Measurements from ENCODE around the gene GSTM3.

Gene GSTM3

GRCh38 chr1:109740615-109741373 is at the start of gene GSTM3:
Gene GSTM3, minus strand, starts transcription at chr1:109741038. Its CDS starts 751 bp downstream, at chr1:109740287.
- no peak for DNase-seq

- DNase-seq, result no peak
Observed at GRCh38 chr1:109790329-109790728, 49.5 kb upstream of the GSTM3 start.

- no peak for DNase-seq
Observed at GRCh38 chr1:109789551-109790180, 48.8 kb upstream of the GSTM3 start.

GRCh38 chr1:109788695-109789521 is 48.1 kb upstream of the GSTM3 start:
- no peak for DNase-seq

GRCh38 chr1:109787845-109788601 is 47.2 kb upstream of the GSTM3 start:
- no peak for DNase-seq

GRCh38 chr1:109787211-109787844 is 46.5 kb upstream of the GSTM3 start:
- no peak for DNase-seq

- no peak for DNase-seq
Observed at GRCh38 chr1:109786531-109787021, 45.7 kb upstream of the GSTM3 start.

- DNase-seq, result no peak
Observed at GRCh38 chr1:109786112-109786480, 45.3 kb upstream of the GSTM3 start.

- DNase-seq, result no peak
Observed at GRCh38 chr1:109785446-109786111, 44.7 kb upstream of the GSTM3 start.

- DNase-seq, result no peak
Observed at GRCh38 chr1:109784551-109785252, 43.9 kb upstream of the GSTM3 start.

GRCh38 chr1:109783436-109783835 is 42.6 kb upstream of the GSTM3 start:
- DNase-seq, result peak; percentile 87

GRCh38 chr1:109782927-109783326 is 42.1 kb upstream of the GSTM3 start:
- no peak for DNase-seq

GRCh38 chr1:109782514-109782913 is 41.7 kb upstream of the GSTM3 start:
- no peak for DNase-seq

- DNase-seq, result no peak
Observed at GRCh38 chr1:109781806-109782205, 41.0 kb upstream of the GSTM3 start.

GRCh38 chr1:109780982-109781381 is 40.1 kb upstream of the GSTM3 start:
- no peak for DNase-seq

GRCh38 chr1:109777980-109778625 is 37.3 kb upstream of the GSTM3 start:
- no peak for DNase-seq

GRCh38 chr1:109777436-109777835 is 36.6 kb upstream of the GSTM3 start:
- no peak for DNase-seq

- peak; percentile 73 for DNase-seq
Observed at GRCh38 chr1:109776911-109777310, 36.1 kb upstream of the GSTM3 start.

GRCh38 chr1:109776206-109776835 is 35.5 kb upstream of the GSTM3 start:
- DNase-seq, result no peak

GRCh38 chr1:109775398-109775797 is 34.6 kb upstream of the GSTM3 start:
- DNase-seq, result peak; percentile 82
